MV-4-11 (cell line): ENCODE results near the gene FILIP1.

Experiments
- DNase-seq: peaks from one replicate; lab custom pipeline; 2025; lab: John Stamatoyannopoulos, UW

FILIP1 gene

DNA sequence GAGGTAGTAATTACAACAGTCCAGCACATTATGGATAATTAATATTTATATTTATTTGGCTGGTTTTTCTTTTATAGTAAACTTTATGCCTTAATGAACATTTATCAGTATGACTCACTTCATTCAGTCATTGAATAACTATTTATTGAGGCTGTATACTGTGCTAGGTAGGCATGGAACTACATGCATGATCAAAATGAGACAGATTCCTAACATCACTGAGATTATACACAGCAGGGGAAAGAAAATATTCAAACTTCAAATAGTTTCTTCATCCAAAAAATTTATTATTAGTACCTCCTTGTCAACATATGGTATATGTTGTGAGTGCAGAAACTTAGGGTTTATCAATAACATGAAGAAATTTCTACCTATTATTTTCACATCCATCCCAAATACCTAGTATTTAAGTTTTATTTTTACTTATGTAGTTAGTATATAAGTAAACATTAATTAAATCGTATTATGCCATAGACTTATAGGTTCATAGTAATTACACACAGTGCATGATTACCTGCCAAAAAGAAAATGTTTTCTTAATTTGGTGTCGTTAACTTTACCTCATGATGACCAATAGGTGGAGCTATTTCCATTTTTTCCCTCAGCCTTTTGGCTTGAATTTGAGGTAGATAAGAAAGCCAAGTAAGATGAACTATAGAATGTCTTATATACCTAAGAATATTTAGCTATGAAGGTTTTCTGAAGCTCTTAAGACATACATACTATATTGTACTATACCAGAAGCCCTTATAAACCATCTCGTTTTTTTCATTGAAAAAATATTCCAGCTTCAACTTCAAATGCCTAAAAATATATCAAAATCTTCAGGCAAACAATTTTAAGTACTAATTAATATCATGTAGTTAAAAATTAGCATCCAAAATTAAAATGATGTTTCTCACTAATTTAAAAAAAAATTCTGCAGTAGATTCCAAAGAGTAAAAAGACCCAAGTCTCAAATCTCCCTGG, 196.5 kb downstream of the FILIP1 start:
- peak; percentile 52 for DNase-seq

DNA sequence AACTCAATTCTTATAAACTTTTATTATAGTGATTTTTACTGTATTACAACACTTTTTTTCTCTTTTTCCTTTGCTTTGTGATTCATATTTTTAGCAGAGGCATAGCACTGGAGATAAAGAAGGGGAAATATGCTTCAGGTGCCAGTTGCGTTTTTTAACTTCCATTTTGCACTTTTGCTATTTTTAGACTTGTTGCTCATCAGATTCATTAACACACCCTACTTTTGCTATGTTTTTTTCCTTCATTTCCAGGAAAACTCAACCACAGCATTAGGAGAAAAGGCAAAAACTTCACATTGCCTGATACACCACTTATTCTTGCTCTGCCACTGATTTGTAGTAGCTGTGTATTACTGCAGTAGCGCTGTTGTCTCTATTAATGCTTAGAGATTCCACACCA, 201.0 kb downstream of the FILIP1 start:
- DNase-seq = peak; percentile 8

DNA sequence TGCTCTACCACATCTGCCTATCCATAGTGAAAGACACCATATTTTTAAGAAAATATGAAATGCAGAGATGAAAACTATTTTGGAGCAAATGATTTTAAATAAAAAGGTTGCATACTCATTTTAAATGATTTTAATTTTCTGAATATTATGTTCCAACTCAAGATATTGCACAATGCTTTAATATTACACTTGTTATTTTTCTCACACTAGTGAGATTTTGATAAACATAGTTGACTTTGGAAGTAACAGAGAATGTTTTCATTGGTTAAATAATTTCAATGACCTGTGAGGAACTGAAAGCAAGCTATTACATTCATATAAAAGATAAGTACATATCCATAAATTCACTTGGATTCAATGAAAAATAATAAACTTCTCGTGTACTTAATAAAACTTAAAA, 201.9 kb downstream of the FILIP1 start:
- DNase-seq = no peak

DNA sequence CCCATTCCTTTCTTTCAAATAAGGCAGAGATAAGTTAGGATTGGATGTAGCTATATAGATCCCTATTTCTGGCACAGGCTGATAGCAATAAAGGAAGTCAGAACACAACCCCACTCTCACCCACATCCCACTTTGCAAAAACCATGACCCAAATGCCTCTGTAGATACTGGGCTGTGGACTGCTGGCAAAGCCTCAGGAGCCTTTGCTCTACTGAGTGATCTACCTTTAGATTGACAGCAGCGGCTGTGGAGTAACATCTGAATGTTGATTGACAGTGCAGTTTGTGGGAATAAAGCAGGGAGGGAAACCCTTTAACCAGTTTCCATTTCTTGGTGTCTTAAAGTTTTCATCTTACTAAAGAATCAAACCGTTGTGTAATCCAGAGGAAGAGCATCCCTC, 202.3 kb downstream of the FILIP1 start:
- DNase-seq = no peak

DNA sequence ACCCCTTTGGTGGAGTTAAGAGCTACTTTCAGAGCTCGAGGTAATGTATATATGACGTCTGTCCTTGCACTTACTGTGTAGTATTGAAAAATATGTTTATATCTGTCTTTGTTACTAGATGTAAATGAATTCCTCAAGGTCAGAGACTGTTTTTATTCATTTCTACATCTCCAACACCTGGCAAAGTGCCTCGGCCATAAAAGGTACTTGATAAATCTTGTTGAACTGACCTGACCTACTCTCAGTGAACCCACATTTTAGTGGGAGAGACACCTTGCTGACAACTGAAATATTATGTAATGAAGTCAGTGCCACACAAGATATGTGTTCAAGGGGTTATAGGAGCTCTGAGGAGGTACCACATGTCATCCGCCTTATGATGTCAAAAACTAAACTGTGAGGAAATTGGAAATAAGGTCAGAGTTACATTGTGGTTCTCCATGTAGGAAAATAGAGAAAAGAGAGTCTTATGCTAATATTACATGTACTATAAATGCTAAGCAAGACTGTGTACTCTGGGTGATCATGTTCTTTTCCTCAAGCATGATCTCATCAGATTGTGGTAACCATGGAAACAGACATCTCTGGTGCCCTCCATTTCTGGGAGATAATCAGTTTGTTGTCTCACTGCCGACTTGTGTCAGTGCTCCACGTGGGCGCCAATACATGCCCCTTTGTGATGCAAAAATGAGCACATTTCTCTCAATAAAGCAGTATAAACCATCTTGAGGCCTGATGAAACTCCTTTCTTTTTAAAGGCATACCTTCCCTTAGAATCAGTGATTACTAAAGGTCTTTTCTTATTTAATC, 203.3 kb downstream of the FILIP1 start:
- no peak for DNase-seq

DNA sequence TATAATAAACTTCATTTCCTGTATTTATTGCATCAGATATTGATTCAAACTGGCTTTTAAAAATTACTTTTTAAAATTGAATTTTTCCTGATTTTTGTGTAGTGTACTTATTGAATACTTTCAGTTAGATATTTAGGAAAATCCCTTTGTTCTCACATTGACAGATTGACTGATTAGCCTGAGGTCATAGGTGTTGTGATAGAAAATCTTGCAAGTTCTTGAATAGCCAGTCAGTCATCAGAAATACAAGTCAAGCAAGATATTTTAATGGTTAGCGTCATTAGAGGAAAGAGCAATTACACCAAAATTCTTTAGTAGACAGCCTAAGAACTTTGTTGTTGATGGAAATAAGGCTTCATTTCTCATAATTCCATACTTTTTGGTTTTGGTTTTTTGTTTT, 205.6 kb downstream of the FILIP1 start:
- no peak for DNase-seq

DNA sequence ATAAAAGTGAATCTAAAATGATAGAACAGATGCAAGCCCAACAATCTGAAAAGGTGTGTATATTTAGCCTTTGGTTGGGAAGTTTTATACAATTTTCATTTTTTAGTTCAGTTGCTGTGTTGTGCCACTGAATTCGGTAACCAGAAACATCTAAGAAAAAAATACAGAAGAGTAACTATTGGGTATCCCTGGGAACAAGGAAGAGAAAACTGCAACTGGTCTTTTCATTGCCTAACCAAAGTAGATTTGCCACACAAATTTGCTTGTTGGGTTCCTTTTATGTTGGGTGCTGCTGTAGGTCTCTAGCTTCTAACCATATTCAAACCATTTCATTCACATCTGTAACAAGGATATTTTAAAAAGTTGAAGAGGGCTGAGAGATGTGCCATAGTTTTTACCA, 206.2 kb downstream of the FILIP1 start:
- peak; percentile 81 for DNase-seq

DNA sequence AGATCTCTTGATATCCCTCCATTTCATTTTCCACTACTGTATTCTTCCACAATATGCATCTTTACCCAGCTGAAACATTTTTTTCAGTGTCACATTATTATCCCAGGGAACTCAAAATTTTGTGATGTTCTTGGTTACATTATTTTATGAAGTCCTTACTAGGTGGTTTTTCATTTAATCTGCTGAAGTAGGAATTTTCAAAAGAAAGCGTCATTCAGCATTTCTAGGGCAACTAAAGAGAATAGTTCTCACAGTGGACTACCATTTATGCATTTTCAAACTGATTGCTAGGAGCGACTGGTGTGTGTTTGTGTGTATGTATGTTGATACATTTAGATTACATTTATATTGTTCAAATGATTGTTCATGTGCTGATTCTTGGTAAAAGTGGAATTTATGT, 206.6 kb downstream of the FILIP1 start:
- DNase-seq = no peak

DNA sequence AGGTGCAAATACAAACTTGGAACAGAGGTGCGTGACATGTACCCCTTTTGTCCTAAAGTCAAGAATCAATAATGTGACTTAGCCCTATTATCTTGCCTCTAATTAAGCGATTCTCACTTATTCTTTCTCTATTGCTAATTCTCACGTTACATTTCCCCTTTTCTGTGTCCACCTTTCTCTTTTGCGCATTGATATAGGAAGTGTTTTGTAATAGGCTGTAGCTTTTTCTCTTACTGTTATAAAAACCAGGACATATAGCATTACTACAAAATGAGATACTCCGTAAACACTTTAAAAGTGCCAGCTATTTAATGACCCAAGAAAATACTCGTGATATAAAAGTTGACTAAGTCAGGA, 208.3 kb downstream of the FILIP1 start:
- DNase-seq = peak; percentile 28

DNA sequence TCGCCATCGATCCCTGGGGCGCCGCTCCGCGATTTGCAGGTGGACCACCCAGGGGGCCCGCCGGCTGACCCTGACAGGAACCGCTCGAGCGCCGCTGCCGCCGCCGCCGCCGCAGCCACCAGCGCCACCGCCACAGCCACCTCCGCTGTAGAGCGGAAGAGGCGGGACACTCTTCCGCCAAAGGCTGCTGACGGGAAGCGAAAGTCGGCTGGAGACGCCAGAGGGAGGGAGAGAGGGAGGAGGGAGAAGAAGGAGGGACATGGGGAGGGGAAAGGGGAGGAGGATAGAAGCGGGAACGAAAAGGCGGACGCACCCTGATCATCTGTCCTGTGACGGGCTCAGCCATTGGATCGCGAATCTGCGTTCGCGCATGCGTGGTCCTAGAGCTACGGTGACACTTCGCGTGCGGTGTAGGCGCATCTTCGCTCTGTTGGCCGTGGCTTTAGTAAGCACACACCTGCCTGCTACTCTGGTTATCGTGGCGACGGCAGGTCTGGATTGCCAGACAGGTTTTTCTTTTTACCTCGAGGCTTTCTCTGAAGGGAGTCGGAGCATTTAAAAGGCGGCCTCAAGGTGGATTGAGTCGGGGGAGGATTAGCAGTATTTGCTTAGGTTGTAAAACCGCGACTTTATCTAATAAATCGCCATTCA, 208.8 kb downstream of the FILIP1 start, which contains the start of gene TMEM30A:
TMEM30A (minus strand) TSS at position 161 of the 651 bp plus-strand sequence; CDS start at position 7, 154 bp downstream.
- DNase-seq = peak; percentile 99

DNA sequence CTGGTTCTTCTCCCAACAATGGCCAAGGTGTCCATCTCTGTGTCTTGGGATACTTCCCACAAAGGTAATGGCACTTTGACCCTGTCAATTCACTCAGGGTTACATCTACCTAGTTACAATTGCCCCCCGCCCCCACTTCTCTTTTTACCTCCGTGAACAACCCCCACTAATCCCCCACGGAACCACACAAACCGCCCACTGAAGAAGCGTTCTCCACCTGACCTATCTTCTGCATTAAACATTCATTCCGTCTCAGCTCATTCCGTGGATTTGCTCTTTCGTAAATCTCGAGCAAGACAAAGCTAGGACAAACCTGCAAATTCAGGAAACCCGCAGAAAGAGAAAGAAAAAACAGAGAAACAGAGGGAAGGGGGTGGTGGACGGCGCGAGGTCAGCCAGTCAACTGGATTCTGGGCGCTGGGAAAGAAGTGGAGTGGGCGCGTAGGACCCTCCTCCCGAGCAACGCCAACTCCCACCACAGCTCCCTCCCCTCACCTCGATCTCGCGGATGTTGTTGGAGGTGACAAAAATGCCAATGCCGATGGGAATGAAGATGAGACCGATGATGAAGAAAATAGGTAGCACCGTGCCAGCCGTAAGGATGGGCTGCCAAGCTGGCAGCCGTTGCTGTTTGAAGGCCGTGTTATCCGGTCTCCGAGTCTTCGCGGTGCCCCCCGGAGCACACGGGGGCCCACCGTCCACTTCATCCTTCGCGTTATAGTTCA, 209.5 kb downstream of the FILIP1 start:
- DNase-seq = no peak

DNA sequence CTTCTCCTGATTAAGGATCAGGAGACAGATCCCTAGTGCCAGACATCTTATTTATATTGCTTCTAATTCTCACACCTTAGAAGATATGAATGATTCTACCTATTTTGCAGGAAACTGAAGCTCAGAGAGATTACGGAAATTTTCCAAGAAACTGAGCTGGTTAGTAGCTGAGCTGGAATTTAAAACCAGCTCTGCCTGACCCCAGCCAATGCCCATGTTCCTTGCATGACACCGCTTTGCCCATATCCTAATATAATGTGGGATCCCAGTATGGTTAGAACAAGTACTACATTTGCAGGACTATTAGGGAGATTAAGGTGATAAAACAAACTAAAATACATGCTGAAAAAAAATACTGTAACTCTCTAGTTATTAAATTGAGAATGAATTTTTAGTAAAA, 210.9 kb downstream of the FILIP1 start:
- DNase-seq = no peak

DNA sequence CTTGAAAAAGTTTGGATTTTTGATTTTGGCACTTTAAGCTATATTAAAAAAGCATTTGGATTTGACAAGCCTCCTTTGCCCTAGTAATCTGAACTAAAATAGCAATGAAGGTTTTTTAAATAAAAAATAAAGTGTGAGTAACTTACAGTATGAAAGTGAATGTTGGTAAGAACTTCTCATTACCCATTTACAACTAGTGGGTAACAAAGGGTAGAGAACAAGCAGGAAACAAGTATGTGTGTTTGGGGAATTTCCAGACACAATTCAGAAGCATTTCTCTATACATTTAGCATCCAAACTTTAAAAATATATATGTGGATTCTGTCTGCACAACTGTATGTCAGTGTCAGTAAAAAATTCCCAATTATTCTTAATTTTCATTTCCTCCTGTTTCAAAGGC, 211.9 kb downstream of the FILIP1 start:
- no peak for DNase-seq

DNA sequence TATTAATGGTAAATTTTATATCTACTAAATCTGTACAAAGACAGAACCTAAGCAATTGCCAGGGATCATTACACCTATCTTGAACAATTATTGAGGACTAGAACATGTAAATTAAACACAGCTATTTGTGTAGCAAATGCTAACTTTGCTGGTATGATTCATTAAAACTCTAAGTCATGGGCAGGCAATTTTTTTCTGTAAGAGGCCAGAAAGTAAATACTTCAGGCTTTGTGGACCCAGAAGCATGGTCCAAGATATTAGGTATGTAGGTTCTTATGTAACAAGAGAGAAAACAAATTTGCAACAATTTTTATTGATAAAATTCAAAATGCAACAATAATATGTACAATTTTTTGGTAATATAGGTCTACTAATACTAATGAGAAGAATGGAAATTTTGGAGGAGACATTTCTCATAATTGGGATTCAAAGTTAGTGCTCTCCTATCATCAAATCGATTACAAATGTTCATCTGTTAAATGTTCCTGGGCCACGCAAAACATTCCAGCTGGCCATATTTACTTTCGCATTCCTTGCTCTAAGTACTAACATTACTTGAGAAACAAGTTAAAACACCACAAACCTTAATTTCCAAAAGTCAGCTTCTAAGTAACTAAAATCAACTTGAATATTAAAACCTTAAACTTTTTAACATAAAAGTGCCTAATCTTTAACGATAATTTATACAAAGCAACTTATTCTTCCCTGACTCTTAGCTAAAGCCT, 213.3 kb downstream of the FILIP1 start:
- DNase-seq = no peak

DNA sequence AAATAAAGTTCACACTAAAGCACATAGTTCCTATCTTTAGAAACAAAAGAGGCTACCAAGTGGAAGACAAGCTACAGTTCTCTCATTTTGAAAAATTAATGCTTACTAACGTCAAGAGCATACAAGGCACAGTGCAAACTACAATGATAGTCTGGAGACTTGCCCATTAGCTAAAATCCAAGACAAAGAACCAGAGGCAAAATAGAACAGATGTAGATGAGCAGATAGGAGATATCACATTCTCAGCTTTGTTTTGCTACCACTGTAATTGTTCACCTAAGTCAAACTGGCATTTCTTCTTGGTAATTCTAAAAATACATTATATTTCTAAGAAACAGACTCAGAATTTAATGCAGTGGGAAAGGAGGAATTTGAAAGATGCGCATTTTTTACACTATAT, 214.2 kb downstream of the FILIP1 start:
- no peak for DNase-seq

DNA sequence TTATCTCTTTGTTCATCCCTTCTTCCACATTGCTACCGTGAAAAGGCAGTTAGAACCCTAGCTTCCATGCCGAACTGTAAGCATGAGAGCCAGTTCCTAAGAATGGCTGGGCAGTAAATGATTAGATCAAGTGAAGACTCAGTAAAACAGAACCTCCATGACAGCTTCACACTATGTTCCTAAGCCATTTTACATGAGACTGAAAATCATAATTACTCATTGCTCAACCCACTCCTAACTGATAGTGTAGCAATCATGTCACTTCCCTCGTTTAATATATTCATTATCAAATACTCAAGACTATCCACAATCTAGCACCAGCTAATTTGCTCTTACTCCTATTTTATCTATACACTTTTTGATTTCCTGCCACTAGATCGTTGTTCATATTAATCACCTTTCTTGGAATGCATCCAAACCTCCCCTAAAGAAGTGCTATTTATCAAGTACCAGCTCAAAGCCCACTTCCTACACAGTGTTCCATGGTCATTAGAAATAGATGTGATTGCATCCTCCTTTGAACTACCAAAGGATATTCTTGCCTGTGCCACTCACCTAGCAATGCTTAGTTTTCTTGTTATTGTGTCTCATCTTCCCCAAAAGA, 215.0 kb downstream of the FILIP1 start:
- peak; percentile 25 for DNase-seq

DNA sequence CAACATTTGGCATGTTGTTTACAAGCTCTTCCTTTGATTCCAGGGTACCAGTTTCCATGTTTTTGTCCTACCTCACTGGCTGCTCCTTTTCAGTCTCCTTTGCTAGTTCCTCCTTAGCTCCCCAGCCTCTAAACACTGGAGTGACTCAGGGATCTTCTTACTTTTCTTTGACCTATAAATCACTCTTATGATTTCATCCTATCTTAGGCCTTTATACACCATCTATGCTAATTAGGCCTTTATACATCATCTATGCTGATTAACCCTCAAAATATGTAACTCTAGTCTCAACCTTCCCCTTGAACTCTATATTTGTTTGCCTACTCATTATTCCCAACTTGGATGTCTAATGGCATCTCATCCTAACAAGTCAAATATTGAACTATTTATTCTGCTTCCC, 218.5 kb downstream of the FILIP1 start:
- DNase-seq = peak; percentile 68

DNA sequence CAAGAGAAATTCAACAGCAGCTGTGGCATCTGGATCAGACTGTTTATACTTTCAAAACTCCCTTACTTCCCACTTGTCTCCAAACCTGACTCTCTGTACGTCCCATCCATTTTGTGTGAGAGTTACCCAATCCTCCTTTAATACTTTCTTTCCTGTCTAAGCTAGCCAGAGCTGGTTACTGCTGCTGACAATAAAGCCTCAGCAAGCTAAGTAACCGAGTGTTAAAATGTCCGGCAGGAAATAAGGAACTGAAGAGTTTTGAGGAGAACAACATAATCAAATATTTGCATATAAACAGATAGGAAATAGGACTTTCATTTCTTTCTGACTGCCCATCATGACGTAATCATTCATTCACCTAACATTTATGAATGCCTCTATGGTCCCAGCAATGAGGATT, 220.6 kb downstream of the FILIP1 start:
- DNase-seq = peak; percentile 98

DNA sequence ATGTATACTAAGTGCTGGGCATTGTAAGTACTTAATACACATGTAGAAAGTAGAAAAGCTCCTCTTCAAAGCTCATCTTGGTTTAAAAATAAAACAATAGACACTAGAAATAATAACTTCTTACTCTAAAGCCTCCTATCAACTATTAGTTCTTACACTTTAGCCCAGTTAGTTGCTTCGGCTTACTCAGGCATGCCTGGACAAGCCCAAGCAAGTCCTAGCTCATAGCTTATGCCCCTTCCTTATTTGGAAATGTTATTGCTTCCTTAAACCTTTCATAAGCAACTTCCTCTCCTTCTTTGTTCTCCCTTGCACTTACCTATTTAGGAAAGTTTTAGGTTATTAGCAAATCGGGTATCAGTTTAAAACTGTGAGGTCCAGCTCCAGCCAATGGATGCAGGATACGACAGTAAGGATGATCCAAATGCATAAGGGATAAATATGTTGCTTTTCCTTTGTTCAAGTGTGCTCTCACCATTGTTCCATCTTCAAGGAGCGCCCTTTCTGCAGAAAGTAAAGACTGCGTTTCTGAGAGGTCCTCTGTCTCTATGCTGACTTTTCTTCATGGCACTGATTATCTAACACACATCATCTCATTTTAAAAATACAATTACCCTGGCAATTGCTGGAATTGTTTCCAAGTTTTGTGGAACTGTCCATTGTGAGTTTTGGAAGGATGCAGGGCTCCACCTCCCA, 221.3 kb downstream of the FILIP1 start:
- peak; percentile 82 for DNase-seq

DNA sequence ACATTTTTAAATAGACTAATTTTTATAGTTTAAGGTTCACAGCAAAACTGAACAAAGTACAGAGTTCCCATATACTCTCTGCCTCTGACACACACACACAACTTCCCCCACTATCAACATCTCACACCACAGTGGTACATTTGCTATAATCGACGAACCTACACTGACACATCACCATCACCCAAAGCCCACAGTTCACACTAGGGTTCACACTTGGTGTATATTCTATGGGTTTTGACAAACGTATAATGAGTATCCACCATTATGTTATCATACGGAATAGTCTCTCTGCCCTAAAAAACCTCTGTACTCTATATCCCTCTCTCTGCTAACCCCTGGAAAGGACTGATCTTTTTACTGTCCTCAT, 224.6 kb downstream of the FILIP1 start:
- no peak for DNase-seq
